ENCODE results near the gene PROX1. TPM values are rescaled to one million over a fixed set of nuclear protein-coding genes. Genes with fewer than 3 reads are reported as not detected.

PROX1 gene
- total and polyA plus RNA-seq, 2 of the 8 experiments (the other 6 are each of a cell fraction or from before 2014, with no cell fraction given) = 0.30 to 2.0 TPM

GRCh38 chr1:213996320-213997037, 8.7 kb downstream of the PROX1 start (continued):
- TF ChIP-seq ATF3 (IDR thresholded peaks at IDR 0.05; ENCODE audit: insufficient read depth, low read depth, low read length) = no peak
- TF ChIP-seq RBBP5 (IDR thresholded peaks at IDR 0.05; ENCODE audit: borderline replicate concordance, low read depth, low read length) = no peak
- no peak for TF ChIP-seq CHD2 (IDR thresholded peaks at IDR 0.05; ENCODE audit: low read length)
- TF ChIP-seq CHD7 (IDR thresholded peaks at IDR 0.05; ENCODE audit: insufficient replicate concordance, low read length) = no peak
- TF ChIP-seq RNF2 (IDR thresholded peaks at IDR 0.05; ENCODE audit: borderline replicate concordance, low read depth, low read length, missing control alignments, poor library complexity, severe bottlenecking) = no peak
